ENCODE data around the gene TOE1.

GRCh38 chr1:45329445-45329844 is 10.5 kb upstream of the TOE1 start:
- TF ChIP-seq CTCF (IDR thresholded peaks at IDR 0.05; ENCODE audit: insufficient read depth, low read length): no peak
- no peak for TF ChIP-seq POLR2AphosphoS5 (IDR thresholded peaks at IDR 0.05; ENCODE audit: low read depth)
- no peak for TF ChIP-seq REST (IDR thresholded peaks at IDR 0.05; ENCODE audit: insufficient replicate concordance, low read depth)
